ENCODE results near the gene ARID2.

- TF ChIP-seq, protein P1, sequence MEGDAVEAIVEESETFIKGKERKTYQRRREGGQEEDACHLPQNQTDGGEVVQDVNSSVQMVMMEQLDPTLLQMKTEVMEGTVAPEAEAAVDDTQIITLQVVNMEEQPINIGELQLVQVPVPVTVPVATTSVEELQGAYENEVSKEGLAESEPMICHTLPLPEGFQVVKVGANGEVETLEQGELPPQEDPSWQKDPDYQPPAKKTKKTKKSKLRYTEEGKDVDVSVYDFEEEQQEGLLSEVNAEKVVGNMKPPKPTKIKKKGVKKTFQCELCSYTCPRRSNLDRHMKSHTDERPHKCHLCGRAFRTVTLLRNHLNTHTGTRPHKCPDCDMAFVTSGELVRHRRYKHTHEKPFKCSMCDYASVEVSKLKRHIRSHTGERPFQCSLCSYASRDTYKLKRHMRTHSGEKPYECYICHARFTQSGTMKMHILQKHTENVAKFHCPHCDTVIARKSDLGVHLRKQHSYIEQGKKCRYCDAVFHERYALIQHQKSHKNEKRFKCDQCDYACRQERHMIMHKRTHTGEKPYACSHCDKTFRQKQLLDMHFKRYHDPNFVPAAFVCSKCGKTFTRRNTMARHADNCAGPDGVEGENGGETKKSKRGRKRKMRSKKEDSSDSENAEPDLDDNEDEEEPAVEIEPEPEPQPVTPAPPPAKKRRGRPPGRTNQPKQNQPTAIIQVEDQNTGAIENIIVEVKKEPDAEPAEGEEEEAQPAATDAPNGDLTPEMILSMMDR (conservative IDR thresholded peaks at IDR 0.05 in 1 of 2, IDR thresholded peaks at IDR 0.05 in 1 of 2; ENCODE audit: extremely low read depth in 1 of 2, insufficient read depth in 1 of 2, low read depth in 1 of 2, low read length in 2 of 2), result no peak
- TF ChIP-seq EZH2 (IDR thresholded peaks at IDR 0.05; ENCODE audit: borderline replicate concordance, low read length), result no peak
Observed at GRCh38 chr12:45726603-45727300, 2.8 kb upstream of the ARID2 start.

Measured in mammary epithelial cell (primary cell).